Measurements from ENCODE around the gene MAP3K10. TPM values are rescaled to one million over a fixed set of nuclear protein-coding genes. Genes with fewer than 3 reads are reported as not detected.
A peak's percentile ranks its signal among the peaks of the same experiment; 100 is the strongest.

MAP3K10 gene
- total and polyA plus RNA-seq, 9 of the 15 experiments (the other 6 are each of a cell fraction or from before 2014, with no cell fraction given), result 0.01 to 8.0 (median 2.7) TPM; not detected in 1

DNA sequence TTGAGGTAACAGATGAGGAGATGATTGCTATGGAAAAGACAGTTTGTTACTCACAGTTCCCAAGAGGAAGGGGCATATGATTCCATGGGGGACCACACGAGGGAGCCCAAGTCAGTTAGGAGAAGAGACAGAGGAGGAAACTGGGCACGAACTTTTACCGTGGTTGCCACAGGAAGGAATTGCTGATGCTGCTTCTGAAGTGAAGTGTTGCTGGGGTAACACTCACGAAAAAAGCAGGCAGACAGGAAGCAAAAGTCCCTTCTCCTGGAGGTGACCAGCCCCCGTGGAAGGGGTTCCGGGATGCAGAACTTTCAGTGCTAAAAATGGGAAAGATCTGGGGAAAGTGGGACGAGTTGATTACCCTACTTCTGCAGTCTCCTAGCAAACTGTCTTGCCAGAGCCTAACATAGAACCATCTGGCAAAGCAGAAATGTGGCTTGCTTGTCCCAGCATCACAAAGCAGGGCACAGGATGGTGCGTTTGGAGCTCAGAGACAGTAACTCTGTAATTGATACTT is 35.4 kb upstream of the MAP3K10 start (continued):
- peak; percentile 48 to 73 for TF ChIP-seq RAD21 (CRISPR knock-in tag; conservative IDR thresholded peaks at IDR 0.05 in 1 of 2, IDR thresholded peaks at IDR 0.05 in 1 of 2)
- TF ChIP-seq NR2C1 (IDR thresholded peaks at IDR 0.05), result peak; percentile 16; the same call in 1 of the 2 replicates
- TF ChIP-seq NR2C1 (tag; IDR thresholded peaks at IDR 0.05), result no peak
- TF ChIP-seq, protein P1, sequence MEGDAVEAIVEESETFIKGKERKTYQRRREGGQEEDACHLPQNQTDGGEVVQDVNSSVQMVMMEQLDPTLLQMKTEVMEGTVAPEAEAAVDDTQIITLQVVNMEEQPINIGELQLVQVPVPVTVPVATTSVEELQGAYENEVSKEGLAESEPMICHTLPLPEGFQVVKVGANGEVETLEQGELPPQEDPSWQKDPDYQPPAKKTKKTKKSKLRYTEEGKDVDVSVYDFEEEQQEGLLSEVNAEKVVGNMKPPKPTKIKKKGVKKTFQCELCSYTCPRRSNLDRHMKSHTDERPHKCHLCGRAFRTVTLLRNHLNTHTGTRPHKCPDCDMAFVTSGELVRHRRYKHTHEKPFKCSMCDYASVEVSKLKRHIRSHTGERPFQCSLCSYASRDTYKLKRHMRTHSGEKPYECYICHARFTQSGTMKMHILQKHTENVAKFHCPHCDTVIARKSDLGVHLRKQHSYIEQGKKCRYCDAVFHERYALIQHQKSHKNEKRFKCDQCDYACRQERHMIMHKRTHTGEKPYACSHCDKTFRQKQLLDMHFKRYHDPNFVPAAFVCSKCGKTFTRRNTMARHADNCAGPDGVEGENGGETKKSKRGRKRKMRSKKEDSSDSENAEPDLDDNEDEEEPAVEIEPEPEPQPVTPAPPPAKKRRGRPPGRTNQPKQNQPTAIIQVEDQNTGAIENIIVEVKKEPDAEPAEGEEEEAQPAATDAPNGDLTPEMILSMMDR (IDR thresholded peaks at IDR 0.05 in 2 of 3, conservative IDR thresholded peaks at IDR 0.05 in 1 of 3; ENCODE audit: insufficient read depth in 2 of 3, low read depth in 1 of 3, low read length in 3 of 3), result peak; percentile 73 to 74 (median 73)
- 0 out of 2 replicates have a peak, but pooled peaks have one; percentile 36 for TF ChIP-seq ZBTB40 (IDR thresholded peaks at IDR 0.05)
- TF ChIP-seq ZBTB40 (CRISPR knock-in tag; IDR thresholded peaks at IDR 0.05), result no peak
- no peak for TF ChIP-seq ZKSCAN8 (CRISPR knock-in tag; IDR thresholded peaks at IDR 0.05)
- no peak for TF ChIP-seq ZNF165 (CRISPR knock-in tag; IDR thresholded peaks at IDR 0.05; ENCODE audit: borderline replicate concordance)

Measured in K562 (cell line).